ENCODE results near the gene SLC4A8.

DNA sequence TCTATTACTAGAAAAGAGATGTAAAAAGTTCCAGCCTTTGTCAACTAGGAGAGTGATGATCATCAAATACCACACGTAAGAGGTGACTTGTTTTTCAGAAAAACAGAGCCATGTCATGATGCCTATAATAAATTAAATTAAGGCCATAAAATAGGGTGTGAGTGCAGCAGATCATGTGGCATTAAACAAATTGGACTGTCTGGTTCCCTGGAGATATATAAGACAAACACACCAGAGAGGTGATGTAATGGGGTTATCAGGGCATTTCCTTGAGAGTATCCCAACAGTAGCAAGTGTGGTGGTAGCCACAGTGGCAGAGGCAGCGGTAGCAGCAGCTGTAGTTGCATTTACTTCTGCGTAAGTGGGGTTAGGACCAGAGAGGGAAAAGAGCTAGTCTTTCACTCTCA lies 18.8 kb upstream of the SLC4A8 start:
- TF ChIP-seq, protein P1, sequence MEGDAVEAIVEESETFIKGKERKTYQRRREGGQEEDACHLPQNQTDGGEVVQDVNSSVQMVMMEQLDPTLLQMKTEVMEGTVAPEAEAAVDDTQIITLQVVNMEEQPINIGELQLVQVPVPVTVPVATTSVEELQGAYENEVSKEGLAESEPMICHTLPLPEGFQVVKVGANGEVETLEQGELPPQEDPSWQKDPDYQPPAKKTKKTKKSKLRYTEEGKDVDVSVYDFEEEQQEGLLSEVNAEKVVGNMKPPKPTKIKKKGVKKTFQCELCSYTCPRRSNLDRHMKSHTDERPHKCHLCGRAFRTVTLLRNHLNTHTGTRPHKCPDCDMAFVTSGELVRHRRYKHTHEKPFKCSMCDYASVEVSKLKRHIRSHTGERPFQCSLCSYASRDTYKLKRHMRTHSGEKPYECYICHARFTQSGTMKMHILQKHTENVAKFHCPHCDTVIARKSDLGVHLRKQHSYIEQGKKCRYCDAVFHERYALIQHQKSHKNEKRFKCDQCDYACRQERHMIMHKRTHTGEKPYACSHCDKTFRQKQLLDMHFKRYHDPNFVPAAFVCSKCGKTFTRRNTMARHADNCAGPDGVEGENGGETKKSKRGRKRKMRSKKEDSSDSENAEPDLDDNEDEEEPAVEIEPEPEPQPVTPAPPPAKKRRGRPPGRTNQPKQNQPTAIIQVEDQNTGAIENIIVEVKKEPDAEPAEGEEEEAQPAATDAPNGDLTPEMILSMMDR (IDR thresholded peaks at IDR 0.05), result no peak
- no peak for TF ChIP-seq EP300 (IDR thresholded peaks at IDR 0.05)
